ENCODE data around the gene TMEM106C.

Gene TMEM106C

GRCh38 chr12:48017921-48018617 lies 54.7 kb downstream of the TMEM106C start:
- FAIRE-seq: no peak
